ENCODE measurements around the gene CBY1. TPM values are rescaled to one million over a fixed set of nuclear protein-coding genes. Genes with fewer than 3 reads are reported as not detected.
A peak's percentile ranks its signal among the peaks of the same experiment; 100 is the strongest.

The CBY1 gene
- total and polyA plus RNA-seq, 2 donors (not counting 3 experiments of a cell fraction or from before 2014, with no cell fraction given), result 37.0 to 41.8 TPM

DNA sequence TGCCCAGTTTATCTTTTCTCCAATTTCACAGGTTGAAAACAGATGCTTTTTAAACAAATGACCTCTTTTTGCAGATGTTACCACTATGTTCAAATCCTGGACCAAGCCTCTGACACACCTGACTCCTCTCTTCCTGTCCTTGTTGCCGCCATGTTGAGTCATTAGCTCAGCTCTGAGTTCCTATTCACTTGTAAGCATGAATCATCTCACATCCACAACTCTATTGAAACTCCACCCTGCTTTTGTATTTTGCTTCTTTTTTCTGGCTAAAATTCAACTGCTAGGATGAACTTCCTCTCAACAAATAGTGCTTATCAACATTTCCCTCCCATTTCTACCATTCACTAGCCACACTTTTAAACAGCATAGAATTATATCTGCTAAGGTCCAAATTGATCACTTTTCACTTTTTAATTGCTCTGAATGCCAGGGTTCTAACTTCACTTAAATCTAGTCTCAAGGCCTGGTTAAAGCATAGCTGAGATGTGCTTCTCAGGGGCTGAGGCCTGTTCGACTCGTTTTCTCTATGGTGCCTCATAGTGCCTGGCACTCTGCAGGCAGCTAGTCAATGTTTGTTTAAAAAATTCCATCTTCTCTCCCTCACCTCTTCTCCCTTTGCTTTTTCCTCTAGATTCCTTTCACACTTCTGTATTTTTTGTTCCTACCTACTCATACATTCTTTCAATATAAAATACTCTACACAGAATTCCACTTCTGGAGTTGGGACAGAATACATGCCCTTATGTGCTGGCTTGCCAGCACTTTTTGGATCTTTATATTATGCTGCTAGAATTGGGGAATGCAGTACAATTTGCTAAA, 40.4 kb downstream of the CBY1 start:
- Histone ChIP-seq H2AFZ (ENCODE audit: low read depth, low read length) (no peak overlapping the region), H3K79me2 (ENCODE audit: control insufficient read depth, insufficient read depth, low read length) (peaks cover 69% of the 10 kb centered on the region), H3K9ac (replicated peaks; ENCODE audit: extremely low read depth, insufficient read depth, low read length) (peak overlapping the region; percentile 54), H3K4me2 (ENCODE audit: insufficient read depth, low read length) (peak overlapping the region; percentile 77), H3K4me3 (replicated peaks in 1 of 3; ENCODE audit: insufficient read depth in 1 of 3, low read depth in 1 of 3, low read length in 3 of 3) (peak overlapping the region in 1 of 3 experiments; percentile 65), H3K9me3 (replicated peaks; ENCODE audit: control insufficient read depth, insufficient read depth, low read length) (no peaks in the 10 kb centered on the region), H3K36me3 (ENCODE audit: control insufficient read depth in 2 of 2, extremely low read depth in 1 of 2, insufficient read depth in 2 of 2, low read length in 2 of 2) (peaks cover 5 to 7% of the 10 kb centered on the region in 2 experiments), H3K27ac (ENCODE audit: insufficient read depth, low read depth, low read length) (peak overlapping the region; percentile 75), H3K27me3 (ENCODE audit: control insufficient read depth in 2 of 2, insufficient read depth in 2 of 2, low read length in 2 of 2) (no peaks in the 10 kb centered on the region), H3K4me1 (ENCODE audit: control insufficient read depth, extremely low read depth, insufficient read depth, low read length) (peaks cover 65% of the 10 kb centered on the region), H4K20me1 (replicated peaks; ENCODE audit: control insufficient read depth, extremely low read depth, insufficient read depth, low read length) (peaks cover 2% of the 10 kb centered on the region), H3K9me1 (replicated peaks; ENCODE audit: control insufficient read depth, extremely low read depth, insufficient read depth, low read length) (no peaks in the 10 kb centered on the region)
- DNase-seq (ENCODE audit: low read depth, low spot score) (peak; percentile 92), FAIRE-seq (peak; percentile 95)
- POLR2A ChIA-PET, result interaction anchor here (1.0 kb wide), 1 partner anchor 15 kb away, joined by 4 read pairs; the partner anchor contains the start of gene TOMM22
- peak; percentile 45 for TF ChIP-seq GATA2 (IDR thresholded peaks at IDR 0.05; ENCODE audit: insufficient read depth, insufficient read length, low read depth, low read length)
- TF ChIP-seq JUN (IDR thresholded peaks at IDR 0.05; ENCODE audit: borderline replicate concordance, insufficient read depth, insufficient read length, low read depth), result peak; percentile 84
- peak; percentile 63 for TF ChIP-seq POLR2AphosphoS5 (IDR thresholded peaks at IDR 0.05; ENCODE audit: insufficient read depth, low read depth, low read length)
- TF ChIP-seq FOS (IDR thresholded peaks at IDR 0.05; ENCODE audit: borderline replicate concordance, insufficient read depth, low read length), result peak; percentile 94
- no peak for TF ChIP-seq CTCF (IDR thresholded peaks at IDR 0.05; ENCODE audit: extremely low read depth in 1 of 2, insufficient read depth in 1 of 2, low read depth in 1 of 2, low read length in 2 of 2)
- intact Hi-C loops (cut with micrococcal nuclease) (loop anchor here (1.0 kb wide), 1 partner anchor 16 kb away; the partner anchor contains the start of gene TOMM22), dilution Hi-C loops (cut with MboI; ENCODE audit: extremely low pct_ligation_motif_present, low sequenced_read_pairs) (no loop called here)
- CTCF ChIA-PET, result interaction anchor here (0.6 to 7.3 kb wide), 6 partner anchors 8 to 645 kb away, joined by 3 to 59 read pairs (median 5); partner anchors contain the start of genes GTPBP1 and TOMM22
- no TSS peak for BruUV-seq (replicated peaks)
